GM12878 (cell line): Measurements from ENCODE around the gene RAD51B. TPM values are rescaled to one million over a fixed set of nuclear protein-coding genes. Genes with fewer than 3 reads are reported as not detected.

Source experiments
- BMI1 ChIP-seq: fragments of 450-650 bp; IDR thresholded peaks from 2 replicates; pipeline ENCODE4 v1.6.1; 2016; ENCODE audit warnings: mild to moderate bottlenecking, moderate library complexity, borderline replicate concordance
- CEBPB ChIP-seq, 2 experiments: fragments of 150-350 bp in 1 of 2; IDR thresholded peaks; 2 replicates each; pipeline ENCODE4 v1.6.1; 2012 to 2014; ENCODE audit warnings: low read depth in 2 of 2, low read length in 2 of 2, borderline replicate concordance in 1 of 2, inconsistent platforms in 1 of 2
- EZH2 ChIP-seq: IDR thresholded peaks from 2 replicates; pipeline ENCODE4 v1.6.1; 2012; ENCODE audit warnings: low read depth, mild to moderate bottlenecking, control low read depth, inconsistent platforms, low read length, borderline replicate concordance; ENCODE audit not compliant: control insufficient read depth
- FOXK2 ChIP-seq: fragments of 450-650 bp; IDR thresholded peaks from 2 replicates; pipeline ENCODE4 v1.6.1; 2017; ENCODE audit warnings: mild to moderate bottlenecking, moderate library complexity
- JUNB ChIP-seq: IDR thresholded peaks from 2 replicates; pipeline ENCODE4 v1.6.1; 2016; ENCODE audit warnings: antibody characterized with exemption, mild to moderate bottlenecking
- JUND ChIP-seq: IDR thresholded peaks from 2 replicates; pipeline ENCODE4 v1.6.1; 2012; ENCODE audit warnings: low read depth, mild to moderate bottlenecking, low read length, improper control_type of control experiment, moderate library complexity
- MTA3 ChIP-seq: IDR thresholded peaks from 2 replicates; pipeline ENCODE4 v1.6.1; 2012; ENCODE audit warnings: low read length, inconsistent platforms, borderline replicate concordance
- NRF1 ChIP-seq: conservative IDR thresholded peaks from 2 replicates; pipeline ENCODE4 v1.6.1; 2011; ENCODE audit warnings: mild to moderate bottlenecking, low read depth, low read length, improper control_type of control experiment
- RAD21 ChIP-seq: IDR thresholded peaks from 2 replicates; pipeline ENCODE4 v1.6.1; 2011; ENCODE audit warnings: mild to moderate bottlenecking, low read depth, low read length, moderate library complexity; ENCODE audit not compliant: insufficient read depth
- RELA ChIP-seq: fragments of 450-650 bp; IDR thresholded peaks from 2 replicates; pipeline ENCODE4 v1.8.0; 2014; ENCODE audit warnings: borderline replicate concordance; ENCODE audit not compliant: partially characterized antibody
- RFX5 ChIP-seq: IDR thresholded peaks from 2 replicates; pipeline ENCODE4 v1.6.1; 2011; ENCODE audit warnings: low read depth, low read length, improper control_type of control experiment
- SMAD1 ChIP-seq: fragments of 450-650 bp; IDR thresholded peaks from 2 replicates; pipeline ENCODE4 v1.6.1; 2018; ENCODE audit warnings: mild to moderate bottlenecking, low read depth; ENCODE audit not compliant: partially characterized antibody
- TARDBP ChIP-seq: IDR thresholded peaks from 2 replicates; pipeline ENCODE4 v1.6.1; 2016; ENCODE audit warnings: borderline replicate concordance
- ZBED1 ChIP-seq: IDR thresholded peaks from 2 replicates; pipeline ENCODE4 v1.6.1; 2016; ENCODE audit warnings: borderline replicate concordance
- polyA plus RNA-seq, 11 experiments: library from polyadenylated mRNA; depleted of rRNA in 4 of 11; unstranded in 6 of 11; stranded (reverse) in 5 of 11; fragments of >200 nt; fragmentation: Nextera tagmentation in 4 of 11; fragmentation: Illumina TruSeq in 1 of 11; extraction: Ambion mirVana in 4 of 11; extraction: Trizol in 1 of 11; gene quantifications; 1 replicate in 1 of 11; 2 replicates in 10 of 11; pipeline versions ENCODE4 v1.2.1 to v1.2.3, GENCODE V29; 2011 to 2016; ENCODE audit warnings: inconsistent platforms in 2 of 11, missing spikeins in 2 of 11, low read depth in 1 of 11
- total RNA-seq, 4 experiments: library from RNA; depleted of rRNA in 3 of 4; stranded (reverse); fragments of >200 nt in 3 of 4; fragmentation: Illumina TruSeq in 1 of 4; extraction: Trizol in 1 of 4; gene quantifications; 2 replicates each; pipeline versions ENCODE4 v1.2.1 to v1.2.3, GENCODE V29; 2013 to 2021
- TF ChIP-seq, protein P1 (sequence below): fragments of 150-350 bp; IDR thresholded peaks from 2 replicates; pipeline ENCODE4 v1.6.1; 2014; ENCODE audit warnings: mild to moderate bottlenecking, low read depth, low read length
- TF ChIP-seq, protein P2 (sequence below): IDR thresholded peaks from 2 replicates; pipeline ENCODE4 v1.6.1; 2012; ENCODE audit warnings: improper control_type of control experiment, low read depth, low read length; ENCODE audit not compliant: insufficient replicate concordance
- TF ChIP-seq, protein P3 (sequence below): IDR thresholded peaks from 2 replicates; pipeline ENCODE4 v1.6.1; 2012; ENCODE audit warnings: low read depth, low read length, improper control_type of control experiment
- TF ChIP-seq, protein P4 (sequence below): fragments of 450-650 bp; IDR thresholded peaks from 2 replicates; pipeline ENCODE4 v1.6.1; 2017; ENCODE audit warnings: mild to moderate bottlenecking, moderate library complexity

RAD51B gene
- total and polyA plus RNA-seq, 10 of the 15 experiments (the other 5 are each of a cell fraction or from before 2014, with no cell fraction given) = 9.8 to 26.8 (median 21.3) TPM

GRCh38 chr14:68232300-68233055 lies 412.9 kb downstream of the RAD51B start (continued):
- TF ChIP-seq, protein P1, sequence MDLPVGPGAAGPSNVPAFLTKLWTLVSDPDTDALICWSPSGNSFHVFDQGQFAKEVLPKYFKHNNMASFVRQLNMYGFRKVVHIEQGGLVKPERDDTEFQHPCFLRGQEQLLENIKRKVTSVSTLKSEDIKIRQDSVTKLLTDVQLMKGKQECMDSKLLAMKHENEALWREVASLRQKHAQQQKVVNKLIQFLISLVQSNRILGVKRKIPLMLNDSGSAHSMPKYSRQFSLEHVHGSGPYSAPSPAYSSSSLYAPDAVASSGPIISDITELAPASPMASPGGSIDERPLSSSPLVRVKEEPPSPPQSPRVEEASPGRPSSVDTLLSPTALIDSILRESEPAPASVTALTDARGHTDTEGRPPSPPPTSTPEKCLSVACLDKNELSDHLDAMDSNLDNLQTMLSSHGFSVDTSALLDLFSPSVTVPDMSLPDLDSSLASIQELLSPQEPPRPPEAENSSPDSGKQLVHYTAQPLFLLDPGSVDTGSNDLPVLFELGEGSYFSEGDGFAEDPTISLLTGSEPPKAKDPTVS = peak; percentile 89
- TF ChIP-seq MTA3 = 0 out of 2 replicates have a peak, but pooled peaks have one; percentile 32
- peak; percentile 99 for TF ChIP-seq RELA
- no peak for TF ChIP-seq RAD21
- no peak for TF ChIP-seq EZH2
- peak; percentile 68 for TF ChIP-seq SMAD1
- peak; percentile 97 for TF ChIP-seq JUNB
- TF ChIP-seq FOXK2 = no peak
- TF ChIP-seq, protein P2, sequence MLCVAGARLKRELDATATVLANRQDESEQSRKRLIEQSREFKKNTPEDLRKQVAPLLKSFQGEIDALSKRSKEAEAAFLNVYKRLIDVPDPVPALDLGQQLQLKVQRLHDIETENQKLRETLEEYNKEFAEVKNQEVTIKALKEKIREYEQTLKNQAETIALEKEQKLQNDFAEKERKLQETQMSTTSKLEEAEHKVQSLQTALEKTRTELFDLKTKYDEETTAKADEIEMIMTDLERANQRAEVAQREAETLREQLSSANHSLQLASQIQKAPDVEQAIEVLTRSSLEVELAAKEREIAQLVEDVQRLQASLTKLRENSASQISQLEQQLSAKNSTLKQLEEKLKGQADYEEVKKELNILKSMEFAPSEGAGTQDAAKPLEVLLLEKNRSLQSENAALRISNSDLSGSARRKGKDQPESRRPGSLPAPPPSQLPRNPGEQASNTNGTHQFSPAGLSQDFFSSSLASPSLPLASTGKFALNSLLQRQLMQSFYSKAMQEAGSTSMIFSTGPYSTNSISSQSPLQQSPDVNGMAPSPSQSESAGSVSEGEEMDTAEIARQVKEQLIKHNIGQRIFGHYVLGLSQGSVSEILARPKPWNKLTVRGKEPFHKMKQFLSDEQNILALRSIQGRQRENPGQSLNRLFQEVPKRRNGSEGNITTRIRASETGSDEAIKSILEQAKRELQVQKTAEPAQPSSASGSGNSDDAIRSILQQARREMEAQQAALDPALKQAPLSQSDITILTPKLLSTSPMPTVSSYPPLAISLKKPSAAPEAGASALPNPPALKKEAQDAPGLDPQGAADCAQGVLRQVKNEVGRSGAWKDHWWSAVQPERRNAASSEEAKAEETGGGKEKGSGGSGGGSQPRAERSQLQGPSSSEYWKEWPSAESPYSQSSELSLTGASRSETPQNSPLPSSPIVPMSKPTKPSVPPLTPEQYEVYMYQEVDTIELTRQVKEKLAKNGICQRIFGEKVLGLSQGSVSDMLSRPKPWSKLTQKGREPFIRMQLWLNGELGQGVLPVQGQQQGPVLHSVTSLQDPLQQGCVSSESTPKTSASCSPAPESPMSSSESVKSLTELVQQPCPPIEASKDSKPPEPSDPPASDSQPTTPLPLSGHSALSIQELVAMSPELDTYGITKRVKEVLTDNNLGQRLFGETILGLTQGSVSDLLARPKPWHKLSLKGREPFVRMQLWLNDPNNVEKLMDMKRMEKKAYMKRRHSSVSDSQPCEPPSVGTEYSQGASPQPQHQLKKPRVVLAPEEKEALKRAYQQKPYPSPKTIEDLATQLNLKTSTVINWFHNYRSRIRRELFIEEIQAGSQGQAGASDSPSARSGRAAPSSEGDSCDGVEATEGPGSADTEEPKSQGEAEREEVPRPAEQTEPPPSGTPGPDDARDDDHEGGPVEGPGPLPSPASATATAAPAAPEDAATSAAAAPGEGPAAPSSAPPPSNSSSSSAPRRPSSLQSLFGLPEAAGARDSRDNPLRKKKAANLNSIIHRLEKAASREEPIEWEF = peak; percentile 47
- TF ChIP-seq BMI1 = no peak
- TF ChIP-seq, protein P3, sequence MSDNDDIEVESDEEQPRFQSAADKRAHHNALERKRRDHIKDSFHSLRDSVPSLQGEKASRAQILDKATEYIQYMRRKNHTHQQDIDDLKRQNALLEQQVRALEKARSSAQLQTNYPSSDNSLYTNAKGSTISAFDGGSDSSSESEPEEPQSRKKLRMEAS = no peak
- TF ChIP-seq ZBED1 = peak; percentile 72; the same call in 1 of the 2 replicates
- TF ChIP-seq TARDBP = no peak
- TF ChIP-seq NRF1 = no peak
- peak; percentile 93 for TF ChIP-seq JUND
- TF ChIP-seq RFX5 = no peak
- TF ChIP-seq, protein P4, sequence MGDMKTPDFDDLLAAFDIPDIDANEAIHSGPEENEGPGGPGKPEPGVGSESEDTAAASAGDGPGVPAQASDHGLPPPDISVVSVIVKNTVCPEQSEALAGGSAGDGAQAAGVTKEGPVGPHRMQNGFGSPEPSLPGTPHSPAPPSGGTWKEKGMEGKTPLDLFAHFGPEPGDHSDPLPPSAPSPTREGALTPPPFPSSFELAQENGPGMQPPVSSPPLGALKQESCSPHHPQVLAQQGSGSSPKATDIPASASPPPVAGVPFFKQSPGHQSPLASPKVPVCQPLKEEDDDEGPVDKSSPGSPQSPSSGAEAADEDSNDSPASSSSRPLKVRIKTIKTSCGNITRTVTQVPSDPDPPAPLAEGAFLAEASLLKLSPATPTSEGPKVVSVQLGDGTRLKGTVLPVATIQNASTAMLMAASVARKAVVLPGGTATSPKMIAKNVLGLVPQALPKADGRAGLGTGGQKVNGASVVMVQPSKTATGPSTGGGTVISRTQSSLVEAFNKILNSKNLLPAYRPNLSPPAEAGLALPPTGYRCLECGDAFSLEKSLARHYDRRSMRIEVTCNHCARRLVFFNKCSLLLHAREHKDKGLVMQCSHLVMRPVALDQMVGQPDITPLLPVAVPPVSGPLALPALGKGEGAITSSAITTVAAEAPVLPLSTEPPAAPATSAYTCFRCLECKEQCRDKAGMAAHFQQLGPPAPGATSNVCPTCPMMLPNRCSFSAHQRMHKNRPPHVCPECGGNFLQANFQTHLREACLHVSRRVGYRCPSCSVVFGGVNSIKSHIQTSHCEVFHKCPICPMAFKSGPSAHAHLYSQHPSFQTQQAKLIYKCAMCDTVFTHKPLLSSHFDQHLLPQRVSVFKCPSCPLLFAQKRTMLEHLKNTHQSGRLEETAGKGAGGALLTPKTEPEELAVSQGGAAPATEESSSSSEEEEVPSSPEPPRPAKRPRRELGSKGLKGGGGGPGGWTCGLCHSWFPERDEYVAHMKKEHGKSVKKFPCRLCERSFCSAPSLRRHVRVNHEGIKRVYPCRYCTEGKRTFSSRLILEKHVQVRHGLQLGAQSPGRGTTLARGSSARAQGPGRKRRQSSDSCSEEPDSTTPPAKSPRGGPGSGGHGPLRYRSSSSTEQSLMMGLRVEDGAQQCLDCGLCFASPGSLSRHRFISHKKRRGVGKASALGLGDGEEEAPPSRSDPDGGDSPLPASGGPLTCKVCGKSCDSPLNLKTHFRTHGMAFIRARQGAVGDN = peak; percentile 73; the same call in 1 of the 2 replicates
- 0 out of 4 replicates have a peak, but pooled peaks of 1 of the 2 experiments have one; percentile 68 for TF ChIP-seq CEBPB (IDR thresholded peaks at IDR 0.05; ENCODE audit: borderline replicate concordance in 1 of 2, low read depth in 2 of 2, low read length in 2 of 2)
